Heart right ventricle (tissue), 16 donors: ENCODE results near the gene NPIPA5. TPM values are rescaled to one million over a fixed set of nuclear protein-coding genes. Genes with fewer than 3 reads are reported as not detected.
A peak's percentile ranks its signal among the peaks of the same experiment; 100 is the strongest.
"Not testable (repeated sequence)": the region's sequence is repeated elsewhere in the genome, so short reads cannot be mapped to it uniquely, and the experiment has no call there.

Experiments
- ATAC-seq, 8 donors: fragments of 200-7000 bp; cut with Tn5 transposase; one replicate each; pipeline ENCODE4 v1.9.1; 2020; ENCODE audit warnings: mild to moderate bottlenecking in 8 of 8, moderate library complexity in 8 of 8, moderate number of reproducible peaks in 1 of 8
- DNase-seq, 2 donors: peaks; one replicate each; pipeline ENCODE4 v3.0.0-alpha.2; 2020
- H3K27ac ChIP-seq, 10 donors: fragments of 200-600 bp; sonication (generic) in 2 of 10; one replicate each; pipeline versions ENCODE4 v1.5.0 to v1.8.0; 2020 to 2022; ENCODE audit warnings: mild to moderate bottlenecking in 3 of 10
- H3K27me3 ChIP-seq, 7 donors: fragments of 200-600 bp; one replicate each; pipeline ENCODE4 v1.8.0; 2021 to 2022; ENCODE audit warnings: mild to moderate bottlenecking in 2 of 7
- H3K36me3 ChIP-seq, 9 donors: fragments of 200-600 bp; sonication (generic) in 1 of 9; one replicate each; pipeline versions ENCODE4 v1.5.0 to v1.8.0; 2020 to 2022; ENCODE audit warnings: mild to moderate bottlenecking in 2 of 9
- H3K4me1 ChIP-seq, 9 donors: fragments of 200-600 bp; sonication (generic) in 1 of 9; one replicate each; pipeline versions ENCODE4 v1.5.0 to v1.8.0; 2020 to 2022; ENCODE audit warnings: mild to moderate bottlenecking in 4 of 9
- H3K4me3 ChIP-seq, 10 donors: fragments of 200-600 bp; sonication (generic) in 2 of 10; one replicate each; pipeline versions ENCODE4 v1.5.0 to v1.8.0; 2020 to 2022; ENCODE audit warnings: mild to moderate bottlenecking in 7 of 10, moderate library complexity in 2 of 10
- H3K9me3 ChIP-seq, 11 donors: fragments of 200-600 bp in 10 of 11; sonication (generic) in 2 of 11; one replicate each; pipeline versions ENCODE4 v1.5.0 to v1.8.0; 2013 to 2022; ENCODE audit warnings: mild to moderate bottlenecking in 2 of 11, control low read depth in 1 of 11, moderate library complexity in 1 of 11
- WGBS, 2 donors: extraction: QIAGEN DNeasy Blood & Tissue Kit; methylation state at CpG; one replicate each; pipeline ENCODE4 v1.1.7; 2013; ENCODE audit warnings: inconsistent platforms in 1 of 2; 5-methylcytosine and 5-hydroxymethylcytosine counted together
- intact Hi-C, 10 donors: fragments of 100-400 bp; cut with DNase I; formaldehyde crosslinking; loops; one replicate each; pipeline versions ENCODE4 v1.11.1 to v1.14.2; 2022
- long read RNA-seq, 3 donors: library from polyadenylated mRNA; unstranded; transcript quantifications; one replicate each; pipeline ENCODE4 v2.0.0, GENCODE V29; 2020 to 2021
- polyA plus RNA-seq, 2 donors: library from polyadenylated mRNA; stranded (reverse); fragments of 200-250 nt; gene quantifications; one replicate each; pipeline ENCODE4 v1.2.3, GENCODE V29; 2013
- total RNA-seq, 10 donors: library from RNA; stranded (reverse); fragmentation: NEBNext Ultra II Directional in 3 of 10; extraction: Animal tissue kit (Norgen Biotek cat#: 25700) in 3 of 10; gene quantifications; one replicate each; pipeline versions ENCODE4 v1.2.1 to v1.2.4, GENCODE V29; 2021 to 2023
- TF ChIP-seq, protein P1 (sequence below), 9 donors: fragments of 200-600 bp; sonication (generic) in 2 of 9; IDR thresholded peaks; one replicate each; pipeline versions ENCODE4 v1.5.0 to v1.8.0; 2021 to 2022; ENCODE audit warnings: antibody characterized with exemption in 9 of 9, mild to moderate bottlenecking in 5 of 9, moderate library complexity in 1 of 9
- donor health status: Arrhythmogenic right ventricular cardiomyopathy.
- donor health status: ischemic (EF 13 %, LVEDD 7.1; RV severe dilation, severe dysfunction).
- donor health status: healthy with polysubstance abuse.
- donor health status: DM: no; HTN: yes; CAD: no.
- donor health status: DM: no; HTN: no; CAD: no.
- donor health status: ischemic (EF 25% LVEDD 6.9; RV normal size, moderate dysfunction).
- donor health status: ischemic (EF 25% LVEDD 5.7; RV mildly dilated, moderate dysfunction).
- donor health status: healthy.
- donor health status: DM: yes; HTN: yes; CAD: no.
- donor health status: Ischemic cardiomyopathy.
- donor health status: ischemic (EF 35%, LVEDD 5.7; RV mildly dilated, moderate dysfunction).
- donor health status: nonischemic (EF 11% LVEDD 7.7; RV severe dilation, severe dysfunction).
- donor health status: DM: yes; HTN: yes; CAD: no.
- donor health status: PGD.
- donor health status: ischemic (EF 29% LVEDD 5.4; RV normal size, mild dysfunction).
- donor health status: nonischemic (EF 23%, LVEDD 6.1; RV moderate dilation, normal function).

The NPIPA5 gene
- total RNA-seq (10 to 100 TPM in 3 of 10 donors, 1 to 10 TPM in 7; 2.8 to 17.3 (median 8.1) TPM), polyA plus RNA-seq (10 to 100 TPM in 1 of 2 donors, 1 to 10 TPM in 1; 1.7 to 47.6 TPM)
- long read RNA-seq, donor 1, partial matches to known transcripts: 0 of 1 reads
- long read RNA-seq, donor 1, other reads (novel, unspliced or antisense): 1 of 1 reads
- long read RNA-seq, donor 2: 0 reads
- long read RNA-seq, donor 3: 0 reads

DNA sequence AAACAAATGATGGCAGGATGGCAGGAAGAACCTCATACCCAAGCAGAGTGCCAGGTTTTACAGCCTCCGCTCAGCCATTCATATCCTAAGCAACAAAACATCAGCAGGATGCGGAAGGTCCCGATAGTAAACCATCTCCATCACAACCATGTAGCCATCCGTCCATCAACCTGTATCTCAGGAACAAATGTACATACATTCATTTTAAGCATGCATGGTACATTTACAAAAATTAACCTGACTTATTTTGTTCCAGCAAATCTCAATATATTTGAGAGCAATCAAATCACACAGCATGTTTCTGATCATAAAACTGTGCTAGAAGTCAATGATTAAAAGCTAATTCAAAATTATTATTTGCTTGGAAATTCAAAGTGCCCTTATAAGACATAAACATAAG lies at the start of gene NPIPA5:
TSS of gene NPIPA5 (minus strand) at position 101 of the 400 bp plus-strand sequence. CDS start at position 101, 0 bp downstream.
- 94% methylated on average over 3 of the region's 4 CpGs; no CpG with 5 or more reads in 1 of the 2 donors for WGBS, 2 donors
- H3K4me3 ChIP-seq, H3K27ac ChIP-seq, H3K9me3 ChIP-seq, DNase-seq, H3K27me3 ChIP-seq, H3K4me1 ChIP-seq, ATAC-seq, H3K36me3 ChIP-seq, intact Hi-C loops: not testable (repeated sequence)

DNA sequence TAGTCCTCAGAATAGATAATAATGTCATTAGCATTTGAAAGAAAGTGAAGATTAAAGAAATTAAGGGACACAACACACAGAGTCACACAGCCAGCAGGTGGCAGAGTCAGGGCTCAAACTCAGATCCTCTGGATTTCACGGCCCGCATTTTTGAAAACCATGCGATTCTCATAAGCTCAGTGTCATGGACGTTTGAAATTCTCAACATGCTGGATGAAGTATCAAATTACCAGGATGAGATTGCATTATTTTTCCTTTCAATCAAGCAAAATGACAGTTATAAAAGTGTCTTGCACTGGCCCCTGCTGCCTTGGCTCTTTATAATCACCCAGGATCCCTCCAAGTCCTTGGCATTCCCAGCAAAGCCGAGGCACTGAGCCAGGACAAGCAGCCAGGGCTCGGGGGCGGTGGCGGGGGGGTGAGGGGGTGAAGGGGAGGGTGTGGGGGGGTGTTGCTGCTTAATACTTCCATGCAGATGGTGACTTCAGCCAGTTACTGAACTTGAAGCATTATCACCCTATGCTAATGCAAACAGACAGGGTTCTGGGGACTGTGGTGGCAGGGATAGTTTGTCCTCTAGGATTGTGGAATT lies 49.6 kb upstream of the NPIPA5 start:
- peak overlapping the region in 5 of 10 donors; percentile 23 to 60 (median 44) for H3K27ac ChIP-seq
- 2 to 5% methylated on average over 8 of the region's 8 CpGs for WGBS, 2 donors
- ATAC-seq (peak; percentile 87 to 94 (median 90)), DNase-seq (peak; percentile 73 to 77)
- no peaks in the 10 kb centered on the region for H3K27me3 ChIP-seq
- peaks cover 0 to 11% (median 4%) of the 10 kb centered on the region in 9 donors for H3K4me1 ChIP-seq
- TF ChIP-seq, protein P1, sequence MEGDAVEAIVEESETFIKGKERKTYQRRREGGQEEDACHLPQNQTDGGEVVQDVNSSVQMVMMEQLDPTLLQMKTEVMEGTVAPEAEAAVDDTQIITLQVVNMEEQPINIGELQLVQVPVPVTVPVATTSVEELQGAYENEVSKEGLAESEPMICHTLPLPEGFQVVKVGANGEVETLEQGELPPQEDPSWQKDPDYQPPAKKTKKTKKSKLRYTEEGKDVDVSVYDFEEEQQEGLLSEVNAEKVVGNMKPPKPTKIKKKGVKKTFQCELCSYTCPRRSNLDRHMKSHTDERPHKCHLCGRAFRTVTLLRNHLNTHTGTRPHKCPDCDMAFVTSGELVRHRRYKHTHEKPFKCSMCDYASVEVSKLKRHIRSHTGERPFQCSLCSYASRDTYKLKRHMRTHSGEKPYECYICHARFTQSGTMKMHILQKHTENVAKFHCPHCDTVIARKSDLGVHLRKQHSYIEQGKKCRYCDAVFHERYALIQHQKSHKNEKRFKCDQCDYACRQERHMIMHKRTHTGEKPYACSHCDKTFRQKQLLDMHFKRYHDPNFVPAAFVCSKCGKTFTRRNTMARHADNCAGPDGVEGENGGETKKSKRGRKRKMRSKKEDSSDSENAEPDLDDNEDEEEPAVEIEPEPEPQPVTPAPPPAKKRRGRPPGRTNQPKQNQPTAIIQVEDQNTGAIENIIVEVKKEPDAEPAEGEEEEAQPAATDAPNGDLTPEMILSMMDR (IDR thresholded peaks at IDR 0.05): peak; percentile 37 to 82 (median 66)
- H3K4me3 ChIP-seq: peak overlapping the region in 3 of 10 donors; percentile 10 to 39 (median 25)
- no peaks in the 10 kb centered on the region for H3K9me3 ChIP-seq
- intact Hi-C loops: loop anchor here in 9 of 10 donors (2.0 to 10.0 kb wide), 8 partner anchors 123 to 287 kb away; no protein-coding TSS in a partner anchor
- no peaks in the 10 kb centered on the region for H3K36me3 ChIP-seq

DNA sequence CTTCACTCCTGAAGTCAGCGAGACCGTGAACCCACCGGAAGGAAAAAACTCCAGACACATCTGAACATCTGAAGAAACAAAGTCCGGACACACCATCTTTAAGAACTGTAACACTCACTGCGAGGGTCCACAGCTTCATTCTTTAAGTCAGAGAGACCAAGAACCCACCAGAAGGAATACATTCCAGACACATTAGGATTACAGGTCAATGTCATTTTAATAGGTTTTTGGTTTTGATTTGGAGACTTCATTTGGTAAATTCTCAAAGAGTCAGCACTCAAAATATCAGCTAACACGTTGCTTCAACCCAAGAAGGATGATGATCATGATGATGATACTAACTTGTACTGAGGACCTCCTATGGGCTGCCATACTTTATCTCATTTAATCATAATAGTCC lies 48.7 kb upstream of the NPIPA5 start:
- WGBS, 2 donors: 82 to 83% methylated on average over 6 of the region's 6 CpGs
- no peak for ATAC-seq
- Histone ChIP-seq H3K36me3 (no peaks in the 10 kb centered on the region), H3K4me3 (no peak overlapping the region), H3K27me3 (no peaks in the 10 kb centered on the region), H3K27ac (no peak overlapping the region), H3K9me3 (no peaks in the 10 kb centered on the region), H3K4me1 (peaks cover 0 to 11% (median 4%) of the 10 kb centered on the region in 9 donors)
- intact Hi-C loops: loop anchor here in 9 of 10 donors (2.0 to 10.0 kb wide), 8 partner anchors 124 to 288 kb away; no protein-coding TSS in a partner anchor
- DNase-seq: no peak
- TF ChIP-seq, protein P1 (IDR thresholded peaks at IDR 0.05): no peak

DNA sequence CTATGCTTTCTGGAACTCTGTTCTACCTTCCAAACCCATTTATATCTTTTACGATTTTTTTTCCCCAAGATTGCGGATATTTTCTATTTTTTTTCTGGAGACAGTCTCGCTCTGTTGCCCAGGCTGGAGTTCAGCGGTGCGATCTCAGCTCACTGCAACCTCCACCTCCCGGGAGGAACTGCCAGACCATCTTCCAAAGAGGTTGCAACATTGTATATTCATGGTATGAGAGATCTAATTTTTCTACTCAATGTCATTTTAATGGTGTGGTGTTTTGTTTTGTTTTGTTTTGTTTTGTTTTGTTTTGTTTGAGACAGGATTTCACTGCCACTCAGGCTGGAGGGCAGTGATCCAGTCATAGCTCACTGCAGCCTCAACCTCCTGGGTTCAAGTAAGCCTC lies 47.8 kb upstream of the NPIPA5 start:
- 84 to 86% methylated on average over 6 of the region's 6 CpGs for WGBS, 2 donors

More for the DNA sequence above, 47.8 kb upstream of the NPIPA5 start:
- TF ChIP-seq, protein P1 (IDR thresholded peaks at IDR 0.05): no peak
- Histone ChIP-seq H3K27me3 (no peaks in the 10 kb centered on the region), H3K27ac (no peak overlapping the region), H3K4me3 (no peak overlapping the region), H3K36me3 (no peaks in the 10 kb centered on the region), H3K9me3 (no peaks in the 10 kb centered on the region), H3K4me1 (peaks cover 0 to 11% (median 4%) of the 10 kb centered on the region in 9 donors)
- ATAC-seq (no peak), DNase-seq (no peak)
- intact Hi-C loops: loop anchor here in 9 of 10 donors (2.0 to 10.0 kb wide), 8 partner anchors 125 to 289 kb away; no protein-coding TSS in a partner anchor
